T1000 (cell line): ENCODE results near the gene UNC50.

Experiments used
- DNase-seq: peaks from one replicate; lab custom pipeline; 2025; ENCODE audit warnings: mixed read lengths; lab: John Stamatoyannopoulos, UW

UNC50 gene

DNA sequence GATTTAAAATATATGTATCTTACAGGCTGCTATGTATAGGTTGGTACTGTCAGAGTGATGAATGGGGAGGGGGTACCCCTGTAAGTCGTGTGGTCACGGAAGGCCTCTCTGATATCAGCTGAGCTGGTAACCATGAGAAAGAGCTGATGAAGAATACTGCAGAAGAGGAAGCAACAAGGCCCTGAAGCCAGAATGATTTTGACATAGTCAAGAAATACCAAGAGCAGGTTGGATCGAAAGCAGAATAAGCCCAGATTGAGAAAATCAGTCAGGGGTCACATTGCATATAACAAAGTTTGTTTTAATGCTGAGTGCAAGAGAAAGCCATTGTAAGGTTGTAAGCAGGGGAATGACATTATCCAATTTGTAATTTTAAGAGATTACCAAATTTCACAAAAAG, 57.3 kb downstream of the UNC50 start:
- DNase-seq = no peak
